Medulla oblongata (tissue), 1 donor: ENCODE data around the gene SLC22A2.
"Not testable (repeated sequence)": the region's sequence is repeated elsewhere in the genome, so short reads cannot be mapped to it uniquely, and the experiment has no call there.

Experiments
- DNase-seq: peaks from one replicate; pipeline ENCODE4 v3.0.0-alpha.2; 2015; ENCODE audit errors: extremely low spot score

SLC22A2 gene

DNA sequence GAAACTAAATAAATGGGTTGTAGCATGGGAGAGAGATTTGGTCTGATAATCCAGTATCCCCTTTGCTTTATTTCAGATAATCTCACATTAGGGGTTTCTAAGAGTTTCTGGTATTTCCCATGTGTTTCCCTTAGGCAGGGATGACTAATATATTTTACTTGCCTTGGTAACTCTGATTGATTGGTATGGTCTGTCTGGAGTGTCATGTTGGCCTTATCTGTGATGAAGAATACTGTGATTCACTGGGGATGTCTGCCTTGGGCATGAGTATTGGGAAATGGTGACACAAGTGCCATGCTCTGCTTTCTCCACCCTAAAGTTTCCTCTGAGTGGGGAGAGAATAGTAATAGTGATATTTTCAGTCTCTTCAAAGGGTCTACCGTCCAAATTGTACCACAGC, 10.1 kb downstream of the SLC22A2 start:
- DNase-seq = no peak

DNA sequence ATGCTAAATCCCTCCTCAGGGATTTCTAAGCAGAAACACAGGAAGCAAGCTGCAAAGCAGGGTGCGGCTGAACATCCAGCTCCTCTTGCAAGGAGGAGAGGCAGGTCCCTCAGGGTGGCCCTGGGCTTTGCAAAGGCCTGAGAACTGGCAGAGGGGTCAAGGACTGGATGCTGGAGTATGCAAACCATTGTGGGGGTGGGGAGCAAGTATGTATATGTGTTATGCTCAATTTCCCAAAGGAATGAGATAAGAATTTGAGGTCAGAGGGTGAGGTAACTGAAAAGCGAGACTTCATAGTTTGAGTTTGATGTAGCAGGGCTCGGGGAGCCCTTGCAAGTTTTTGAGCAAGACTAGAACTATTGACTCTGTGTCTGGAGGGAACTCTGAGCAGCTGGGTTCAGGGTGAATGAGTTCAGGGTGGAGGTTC, 11.2 kb downstream of the SLC22A2 start:
- no peak for DNase-seq

DNA sequence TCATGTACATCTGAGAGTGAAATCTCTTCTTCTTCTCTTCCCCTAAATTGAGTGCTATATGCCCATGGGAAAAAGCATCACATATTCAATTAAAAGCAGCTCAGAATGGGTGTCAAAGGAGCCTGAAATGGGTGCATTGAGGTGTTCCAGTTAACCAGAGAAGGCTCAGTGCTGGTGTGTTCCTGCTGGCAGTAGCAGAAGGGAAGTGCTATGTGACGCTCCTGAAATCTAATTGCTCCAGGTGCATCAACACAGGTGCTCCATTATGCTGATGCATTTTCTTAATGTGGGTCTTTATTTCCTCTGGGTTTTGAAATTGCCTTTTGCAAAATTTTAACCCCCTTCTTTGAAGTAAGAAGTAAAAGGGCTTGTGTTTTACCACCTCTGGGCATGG, 17.9 kb downstream of the SLC22A2 start:
- DNase-seq = no peak

DNA sequence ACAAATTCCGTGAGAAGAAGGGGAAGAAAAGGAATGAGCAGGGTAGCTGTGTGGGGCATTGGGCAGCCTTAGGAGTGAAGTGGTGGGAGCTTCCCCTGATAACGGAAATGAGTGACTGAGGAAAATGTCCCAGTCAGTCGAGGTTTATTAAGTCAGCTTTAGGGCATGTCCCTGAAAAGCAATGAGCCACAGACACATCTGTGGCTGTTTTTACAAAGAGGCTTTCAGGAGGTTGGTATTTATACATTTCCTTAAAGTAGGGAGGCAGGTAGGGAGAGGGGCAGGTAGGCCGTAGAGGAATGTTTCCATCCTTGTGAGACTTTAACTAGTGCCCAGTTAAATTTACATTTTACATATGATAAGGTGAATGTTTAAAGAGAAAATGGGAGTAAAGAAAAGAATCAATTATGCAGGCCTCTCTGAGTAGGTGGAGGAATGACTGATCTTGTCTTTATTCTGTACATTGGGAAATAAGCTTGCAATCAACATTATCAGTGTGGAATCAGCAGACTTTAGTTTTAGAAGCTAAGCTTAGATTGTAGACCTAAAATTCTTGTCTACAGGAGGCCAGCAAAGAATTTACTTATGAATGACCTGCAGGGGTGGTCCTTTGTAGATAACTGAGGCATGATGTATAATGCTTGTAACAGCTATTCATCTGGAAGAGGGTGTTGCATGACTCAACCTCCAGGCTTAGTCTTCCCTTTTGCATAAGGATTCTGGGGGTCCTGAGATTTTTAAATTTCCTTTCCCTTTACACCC, 18.5 kb downstream of the SLC22A2 start:
- no peak for DNase-seq

DNA sequence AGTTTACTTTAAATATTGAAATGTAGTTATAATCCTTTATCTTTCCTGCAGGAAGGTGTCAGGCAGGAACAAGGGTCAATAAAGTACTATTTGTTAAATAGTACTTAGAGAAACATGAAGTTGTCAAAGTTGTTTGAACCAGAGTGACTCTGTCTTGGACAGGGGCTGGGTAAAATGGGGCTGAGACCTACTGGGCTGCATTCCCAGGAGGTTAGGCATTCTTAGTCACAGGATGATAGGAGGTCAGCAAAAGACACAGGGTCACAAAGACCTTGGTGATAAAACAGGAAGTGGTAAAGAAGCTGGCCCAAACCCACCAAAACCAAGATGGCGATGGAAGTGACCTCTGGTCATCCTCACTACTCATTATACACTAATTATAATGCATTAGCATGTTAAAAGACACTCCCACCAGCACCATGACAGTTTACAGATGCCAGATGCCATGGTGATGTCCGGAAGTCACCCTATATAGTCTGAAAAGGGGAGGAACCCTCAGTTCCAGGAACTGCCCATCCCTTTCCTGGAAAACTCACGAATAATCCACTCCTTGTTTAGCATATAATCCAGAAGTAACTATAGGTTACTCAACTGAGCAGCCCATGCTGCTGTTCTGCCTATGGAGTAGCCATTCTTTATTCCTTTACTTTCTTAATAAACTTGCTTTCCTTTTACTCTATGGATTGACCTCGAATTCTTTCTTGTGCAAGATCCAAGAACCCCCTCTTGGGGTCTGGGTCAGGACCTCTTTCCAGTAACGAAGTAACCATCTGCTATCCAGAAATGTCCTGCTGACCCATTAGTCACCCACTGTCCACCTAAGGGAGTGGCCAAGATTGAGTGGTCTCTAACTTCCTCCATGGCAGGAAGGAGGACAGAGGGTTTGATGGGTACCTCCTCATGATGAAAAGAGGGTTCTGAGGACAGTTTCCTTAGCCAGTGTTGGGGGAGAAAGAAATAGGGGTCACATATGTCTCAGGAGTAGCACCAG, 19.6 kb downstream of the SLC22A2 start:
- DNase-seq = no peak

DNA sequence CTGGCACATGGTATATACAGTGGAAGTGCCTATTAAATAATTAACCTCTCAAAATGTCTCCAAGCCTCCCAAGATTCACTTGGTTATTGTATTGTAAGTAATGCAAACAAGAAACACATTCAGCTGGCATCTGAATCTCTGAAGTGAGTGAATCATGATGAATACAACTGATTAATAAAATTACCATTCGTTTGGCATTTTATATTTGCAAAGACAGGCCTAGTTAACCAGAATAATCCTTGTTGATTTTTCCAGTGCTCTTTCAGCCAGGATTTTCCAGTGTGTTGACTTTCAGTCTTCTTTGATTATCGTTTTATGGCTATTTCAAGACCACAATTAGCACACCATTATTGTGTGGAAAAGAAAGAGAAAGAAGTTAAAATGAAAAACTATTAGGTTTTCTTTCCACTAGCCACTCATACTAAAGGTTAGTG, 20.3 kb downstream of the SLC22A2 start:
- no peak for DNase-seq

DNA sequence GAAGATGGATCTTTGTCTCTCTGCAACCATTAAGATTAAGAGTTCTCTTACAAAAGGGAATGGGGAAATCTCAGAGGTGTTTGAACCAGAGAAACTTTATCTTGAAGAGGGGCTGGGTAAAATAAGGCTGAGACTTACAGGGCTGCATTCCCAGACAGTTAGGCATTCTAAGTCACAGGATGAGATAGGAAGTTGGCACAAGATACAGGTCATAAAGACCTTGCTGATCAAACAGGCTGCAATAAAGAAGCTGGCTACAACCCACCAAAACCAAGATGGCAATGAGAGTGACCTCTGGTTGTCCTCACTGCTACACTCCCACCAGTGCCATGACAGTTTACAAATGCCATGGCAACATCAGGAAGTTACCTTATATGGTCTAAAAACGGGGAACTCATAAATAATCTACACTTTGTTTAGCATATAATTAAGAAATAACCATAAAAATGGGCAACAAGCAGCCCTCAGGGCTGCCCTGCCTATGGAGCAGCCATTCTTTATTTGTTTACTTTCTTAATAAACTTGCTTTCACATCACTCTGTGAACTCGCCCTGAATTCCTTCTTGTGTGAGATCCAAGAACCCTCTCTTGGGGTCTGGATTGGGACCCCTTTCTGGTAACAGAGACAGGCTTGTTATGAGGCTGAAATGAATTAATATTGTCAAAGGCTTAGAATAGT, 20.9 kb downstream of the SLC22A2 start:
- DNase-seq = not testable (repeated sequence)

DNA sequence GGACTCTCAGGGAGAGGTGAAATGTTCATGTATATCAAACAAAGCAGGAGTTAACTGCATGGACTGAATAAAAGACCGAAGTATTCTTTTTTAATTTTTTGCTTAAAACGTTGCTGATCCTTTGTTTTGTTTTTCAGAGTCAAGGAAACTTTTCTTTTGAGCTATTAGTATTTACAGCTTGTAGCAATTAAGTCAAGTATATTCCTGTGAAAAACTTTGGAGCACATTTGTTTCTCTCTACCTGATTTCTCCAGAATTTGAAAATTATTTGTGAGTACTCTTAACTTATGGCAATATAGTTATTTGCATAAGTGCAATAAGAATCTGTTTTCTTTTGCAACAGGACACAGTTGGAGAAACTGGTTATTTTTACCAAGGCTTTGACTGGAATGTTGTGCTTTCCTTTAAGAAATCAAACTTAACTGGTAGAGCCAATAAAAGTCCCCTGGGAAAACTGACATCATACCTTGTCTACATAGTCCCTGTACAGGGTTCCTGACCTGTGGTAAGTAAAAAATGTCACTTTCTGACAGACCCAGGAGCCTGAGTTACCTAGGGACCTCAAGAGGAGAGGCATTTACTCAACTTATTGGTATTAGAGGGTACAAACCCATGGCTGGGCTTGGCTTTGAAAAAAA, 22.3 kb downstream of the SLC22A2 start:
- DNase-seq = not testable (repeated sequence)

DNA sequence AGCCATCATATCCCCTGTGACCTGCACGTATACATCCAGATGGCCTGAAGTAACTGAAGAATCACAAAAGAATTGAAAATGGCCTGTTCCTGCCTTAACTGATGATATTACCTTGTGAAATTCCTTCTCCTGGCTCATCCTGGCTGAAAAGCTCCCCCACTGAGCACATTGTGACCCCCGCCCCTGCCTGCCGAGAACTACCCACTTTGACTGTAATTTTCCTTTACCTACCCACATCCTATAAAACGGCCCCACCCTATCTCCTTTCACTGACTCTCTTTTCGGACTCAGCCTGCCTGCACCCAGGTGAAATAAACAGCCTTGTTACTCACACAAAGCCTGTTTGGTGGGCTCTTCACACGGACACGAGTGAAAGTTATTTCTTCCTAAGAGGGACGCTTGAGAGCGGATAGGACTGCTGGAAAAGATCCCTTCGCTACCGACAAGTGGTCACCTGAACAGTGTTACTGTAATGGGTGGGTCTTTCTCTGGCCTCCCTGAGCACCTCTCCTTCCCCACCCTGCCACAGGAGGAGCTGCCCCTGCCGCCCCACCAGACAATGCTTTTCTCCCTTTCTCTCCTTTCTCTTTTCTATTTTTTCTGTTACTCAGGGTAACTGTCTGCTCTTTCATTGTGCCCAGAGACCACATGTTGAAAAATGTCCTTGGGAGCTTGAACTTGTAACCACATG, 24.5 kb downstream of the SLC22A2 start:
- not testable (repeated sequence) for DNase-seq

DNA sequence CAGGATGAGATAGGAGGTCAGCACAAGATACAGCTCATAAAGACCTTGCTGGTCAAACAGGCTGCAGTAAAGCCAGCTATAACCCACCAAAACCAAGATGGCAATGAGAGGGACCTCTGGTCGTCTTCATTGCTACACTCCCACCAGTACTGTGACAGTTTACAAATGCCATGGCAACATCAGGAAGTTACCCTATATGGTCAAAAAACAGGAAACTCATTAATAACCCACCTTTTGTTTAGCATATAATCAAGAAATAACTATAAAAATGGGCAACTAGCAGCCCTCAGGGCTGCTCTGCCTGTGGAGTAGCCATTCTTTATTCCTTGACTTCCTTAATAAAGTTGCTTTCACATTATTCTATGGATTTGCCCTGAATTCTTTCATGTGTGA, 30.9 kb downstream of the SLC22A2 start:
- no peak for DNase-seq

DNA sequence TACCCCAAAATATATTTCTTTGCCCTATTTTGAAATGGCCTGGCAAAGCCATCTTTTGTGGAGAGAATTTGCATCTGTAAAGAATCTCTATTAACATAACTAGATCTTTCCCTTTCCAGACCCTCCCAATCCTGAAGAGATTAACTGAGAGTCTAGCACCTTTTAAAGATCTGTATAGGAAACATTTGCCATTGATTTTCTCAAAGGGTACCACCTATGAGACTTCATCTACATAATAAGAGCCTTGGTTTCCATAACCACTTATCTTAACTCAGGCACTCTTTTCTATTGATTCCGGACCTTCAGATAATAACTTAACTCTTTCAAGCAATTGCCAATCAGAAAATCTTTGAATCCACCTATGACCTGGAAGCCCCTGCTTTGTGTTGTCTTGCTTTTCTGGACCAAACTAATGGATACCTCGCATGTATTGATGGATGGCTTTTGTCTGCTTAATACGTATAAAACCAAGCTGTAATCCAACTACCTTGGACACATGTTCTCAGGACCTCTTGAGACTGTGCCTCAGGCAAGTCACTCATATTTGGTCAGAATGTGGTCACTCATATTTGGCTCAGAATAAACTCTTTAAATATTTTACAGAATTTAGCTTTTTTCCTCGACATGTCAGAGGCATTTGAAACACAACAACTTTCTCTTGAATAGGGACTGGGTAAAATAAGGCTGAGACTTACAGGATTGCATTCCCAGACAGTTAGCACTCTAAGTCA, 31.4 kb downstream of the SLC22A2 start:
- no peak for DNase-seq

DNA sequence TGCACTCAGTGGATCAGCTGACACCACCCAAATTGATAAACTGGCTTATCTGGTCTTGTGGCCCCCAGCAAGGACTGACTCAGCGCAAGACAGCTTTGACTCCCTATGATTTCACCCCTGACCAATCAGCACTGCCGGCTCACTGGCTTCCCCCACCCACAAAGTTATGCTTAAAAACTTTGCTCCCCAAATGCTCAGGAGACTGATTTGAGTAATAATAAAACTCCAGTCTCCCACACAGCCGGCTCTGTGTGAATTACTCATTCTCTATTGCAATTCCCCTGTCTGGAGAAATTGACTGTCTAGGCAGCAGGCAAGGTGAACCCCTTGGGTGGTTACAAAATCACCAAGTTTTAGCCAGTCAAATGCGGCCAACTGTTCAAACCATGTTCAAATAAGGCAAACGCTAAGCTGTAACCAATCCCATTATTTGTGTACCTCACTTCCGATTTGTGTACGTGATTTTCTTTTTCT, 32.5 kb downstream of the SLC22A2 start:
- DNase-seq = no peak

DNA sequence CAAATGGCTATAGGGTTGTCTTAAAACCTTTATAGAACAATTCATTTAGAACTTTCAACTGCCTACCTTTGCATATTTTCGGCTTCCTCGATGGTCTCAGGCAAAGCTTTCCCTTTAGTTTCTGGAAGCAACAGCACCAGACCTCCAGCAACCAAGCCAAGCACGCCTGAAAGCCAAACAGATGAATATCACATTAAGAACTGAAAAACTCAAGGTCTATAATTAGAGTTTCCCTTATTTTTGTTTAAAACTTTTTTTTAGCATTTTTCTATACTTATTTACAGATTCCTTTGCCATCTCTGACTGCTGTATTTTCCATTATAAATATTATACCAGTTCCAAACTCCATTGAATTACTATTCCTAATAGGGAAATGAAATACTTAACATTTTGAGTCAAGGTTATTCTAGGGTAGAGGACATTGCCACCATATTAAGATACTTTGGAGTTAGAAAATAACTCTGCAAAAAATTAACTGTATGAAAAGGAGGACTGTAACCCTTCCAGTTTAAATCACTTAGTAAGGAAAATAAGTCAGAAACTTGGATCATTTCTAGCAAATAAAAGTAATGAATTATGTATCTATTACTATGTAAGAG, 33.9 kb downstream of the SLC22A2 start:
- DNase-seq = no peak

DNA sequence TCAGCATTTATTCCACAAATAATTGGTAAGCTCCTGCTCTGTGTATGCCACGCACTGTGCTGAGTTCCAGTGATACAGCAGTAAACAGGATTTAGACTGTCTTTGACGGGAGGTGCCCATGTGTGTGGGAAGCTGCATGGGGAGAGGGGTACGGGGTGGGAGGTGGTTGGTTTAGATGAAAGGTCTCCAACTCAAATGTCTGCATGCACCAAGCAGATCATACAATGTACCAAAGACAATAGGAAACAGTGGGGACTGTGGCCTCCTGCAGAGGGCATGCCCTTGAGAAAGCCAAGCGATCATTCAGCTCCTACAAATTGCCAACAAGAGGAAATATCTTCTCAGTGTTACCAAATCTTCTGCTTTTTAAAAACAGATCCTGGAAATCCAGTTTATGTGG, 36.1 kb downstream of the SLC22A2 start:
- DNase-seq = no peak

DNA sequence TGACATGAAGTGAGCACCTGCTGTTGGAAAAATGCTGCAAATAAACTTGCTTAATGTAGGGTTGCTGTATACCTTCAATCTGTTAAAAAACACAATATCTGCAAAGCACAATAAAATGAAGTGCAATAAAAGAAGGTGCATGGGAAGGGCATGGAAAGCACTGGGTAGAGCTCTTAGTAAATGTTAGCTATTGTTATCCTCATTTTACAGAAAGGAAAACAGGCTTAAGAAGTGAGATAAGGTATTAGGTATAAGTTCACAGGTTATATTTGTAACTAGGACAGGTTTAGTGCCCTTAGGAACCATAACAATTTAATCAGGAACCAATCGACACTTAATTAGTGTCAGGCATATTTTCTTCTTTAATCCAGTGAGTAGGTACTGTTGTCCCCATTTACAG, 36.7 kb downstream of the SLC22A2 start:
- no peak for DNase-seq

DNA sequence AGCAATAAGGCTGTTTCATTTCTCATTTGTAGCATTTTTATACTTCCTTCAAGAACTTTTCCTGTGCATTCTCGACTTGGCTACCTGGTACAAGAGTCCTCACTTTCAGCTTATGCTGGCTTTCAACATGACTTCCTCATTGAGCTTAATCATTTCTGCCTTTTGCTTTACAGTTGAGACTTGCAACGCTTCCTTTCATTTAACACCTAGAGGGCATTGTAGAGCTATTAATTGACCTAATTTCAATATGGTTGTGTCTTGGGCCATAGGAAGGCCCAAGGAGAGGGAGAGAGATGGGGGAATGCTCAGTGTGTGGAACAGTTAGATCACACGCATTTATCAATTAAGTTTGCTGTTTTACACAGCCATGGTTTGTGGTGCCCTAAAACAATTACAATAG, 37.2 kb downstream of the SLC22A2 start:
- DNase-seq = peak; percentile 5

DNA sequence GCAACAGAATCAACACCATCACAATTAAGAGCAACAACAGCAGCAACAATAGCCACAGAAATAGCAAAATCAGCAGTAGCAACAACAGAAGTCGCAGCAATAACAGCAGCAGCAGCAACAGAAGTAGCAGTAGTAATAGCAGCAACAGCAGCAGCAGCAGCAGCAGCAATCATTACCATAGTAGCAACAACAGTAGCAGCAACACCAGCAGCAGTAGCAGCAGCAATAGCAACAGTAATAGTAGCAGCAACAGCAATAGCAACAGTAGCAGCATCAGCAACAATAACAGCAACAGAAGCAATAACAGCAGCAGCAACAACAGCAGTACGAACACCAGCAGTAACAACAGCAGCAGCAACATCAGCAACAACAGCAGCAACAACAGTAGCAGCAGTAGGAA, 39.8 kb downstream of the SLC22A2 start:
- DNase-seq = no peak

DNA sequence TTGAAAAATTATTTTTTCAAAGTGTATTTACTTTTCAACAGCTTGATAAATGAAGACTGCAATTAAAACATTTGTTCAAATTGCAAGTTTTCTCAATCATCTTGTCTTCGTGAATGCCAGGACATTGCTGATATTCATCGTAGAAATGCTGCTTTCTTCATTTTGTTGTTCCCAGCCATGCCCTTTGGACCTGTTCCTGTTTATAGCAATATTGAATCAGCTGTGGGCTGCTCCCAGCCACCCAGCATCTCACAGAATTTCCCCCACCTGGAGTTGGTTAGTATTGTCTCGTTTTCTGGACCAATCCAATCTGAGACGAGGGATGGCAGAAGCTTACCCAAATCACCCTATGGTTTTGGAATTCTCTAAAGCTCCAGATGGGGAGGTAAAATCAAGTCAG, 40.8 kb downstream of the SLC22A2 start:
- DNase-seq = no peak

DNA sequence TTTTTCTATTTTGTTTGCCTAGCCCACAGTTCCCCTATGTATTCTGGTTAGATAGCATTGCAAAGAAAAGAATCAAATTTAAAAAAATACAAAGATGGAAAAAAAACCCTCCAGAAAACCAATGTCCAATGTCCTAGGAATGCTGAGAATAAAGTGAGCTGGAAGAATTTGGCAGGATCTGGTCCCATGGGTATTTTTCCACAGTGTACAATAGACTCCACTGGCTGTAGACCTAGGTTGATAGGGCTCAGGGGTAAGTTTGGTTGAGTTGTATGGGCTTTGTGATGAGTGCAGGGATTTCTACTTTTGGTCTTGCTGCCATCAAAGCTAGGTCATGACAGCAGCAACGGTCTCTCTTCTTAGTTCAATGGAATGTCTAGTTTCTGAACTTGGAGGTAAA, 41.5 kb downstream of the SLC22A2 start:
- DNase-seq = no peak

DNA sequence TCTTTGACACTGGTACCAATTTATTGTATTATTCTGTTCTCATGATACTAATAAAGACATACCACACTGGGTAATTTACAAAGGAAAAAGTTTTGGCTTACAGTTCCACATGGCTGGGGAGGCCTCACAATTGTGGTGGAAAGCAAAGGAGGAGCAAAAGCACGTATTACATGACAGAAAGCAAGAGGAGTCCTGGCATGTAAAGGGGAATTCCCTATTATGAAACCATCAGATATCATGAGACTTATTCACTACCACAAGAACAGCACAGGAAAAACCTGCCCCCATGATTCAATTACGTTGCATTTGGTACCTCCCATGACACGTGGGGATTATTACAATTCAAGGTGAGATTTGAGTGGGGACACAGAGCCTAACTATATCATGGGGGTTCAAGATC, 43.4 kb downstream of the SLC22A2 start:
- DNase-seq = no peak
